GM21825 (cell line): ENCODE measurements around the gene DIAPH2.
"Not testable (repeated sequence)": the region's sequence is repeated elsewhere in the genome, so short reads cannot be mapped to it uniquely, and the experiment has no call there.

Source experiments
- ATAC-seq: cut with Tn5 transposase; IDR thresholded peaks from one replicate; pipeline ENCODE4 v1.9.1; 2021; ENCODE audit warnings: mild to moderate bottlenecking, moderate library complexity; ENCODE audit not compliant: unreplicated experiment

The DIAPH2 gene

GRCh38 chrX:96820935-96821334 lies 136.3 kb downstream of the DIAPH2 start:
- no peak for ATAC-seq

- ATAC-seq: no peak
Observed at GRCh38 chrX:96824166-96824565, 139.5 kb downstream of the DIAPH2 start.

GRCh38 chrX:96833333-96833732 lies 148.7 kb downstream of the DIAPH2 start:
- no peak for ATAC-seq

GRCh38 chrX:96834137-96834536 lies 149.5 kb downstream of the DIAPH2 start:
- no peak for ATAC-seq

- ATAC-seq: peak; percentile 77
Observed at GRCh38 chrX:96835660-96836289, 151.1 kb downstream of the DIAPH2 start.

GRCh38 chrX:96837808-96838207 lies 153.2 kb downstream of the DIAPH2 start:
- no peak for ATAC-seq

GRCh38 chrX:96838537-96838936 lies 153.9 kb downstream of the DIAPH2 start:
- ATAC-seq: no peak

GRCh38 chrX:96841325-96841724 lies 156.7 kb downstream of the DIAPH2 start:
- ATAC-seq: no peak

- ATAC-seq: not testable (repeated sequence)
Observed at GRCh38 chrX:96841866-96842265, 157.2 kb downstream of the DIAPH2 start.

GRCh38 chrX:96843566-96843965 lies 158.9 kb downstream of the DIAPH2 start:
- no peak for ATAC-seq

- ATAC-seq: no peak
Observed at GRCh38 chrX:96846841-96847240, 162.2 kb downstream of the DIAPH2 start.

GRCh38 chrX:96859422-96859821 lies 174.8 kb downstream of the DIAPH2 start:
- not testable (repeated sequence) for ATAC-seq

GRCh38 chrX:96861218-96861617 lies 176.6 kb downstream of the DIAPH2 start:
- ATAC-seq: peak; percentile 82

- ATAC-seq: no peak
Observed at GRCh38 chrX:96861661-96862060, 177.0 kb downstream of the DIAPH2 start.

GRCh38 chrX:96883608-96884007 lies 199.0 kb downstream of the DIAPH2 start, which contains the start of gene RPA4:
TSS of gene RPA4 (plus strand) at chrX:96883908. CDS start at chrX:96884311, 403 bp downstream.
- no peak for ATAC-seq

- no peak for ATAC-seq
Observed at GRCh38 chrX:96884027-96884426, 199.4 kb downstream of the DIAPH2 start.

GRCh38 chrX:96889726-96890125 lies 205.1 kb downstream of the DIAPH2 start:
- no peak for ATAC-seq

GRCh38 chrX:96906741-96907140 lies 222.1 kb downstream of the DIAPH2 start:
- ATAC-seq: no peak

GRCh38 chrX:96907516-96908272 lies 223.1 kb downstream of the DIAPH2 start:
- no peak for ATAC-seq

- ATAC-seq: no peak
Observed at GRCh38 chrX:96909291-96909690, 224.6 kb downstream of the DIAPH2 start.

GRCh38 chrX:96918864-96919263 lies 234.2 kb downstream of the DIAPH2 start:
- no peak for ATAC-seq

- ATAC-seq: no peak
Observed at GRCh38 chrX:96919672-96920071, 235.0 kb downstream of the DIAPH2 start.
